ENCODE data around the gene EIF4E3.

EIF4E3 gene

GRCh38 chr3:71649757-71650156 lies 75.4 kb downstream of the EIF4E3 start:
- Histone ChIP-seq H3K27me3 (ENCODE audit: low read length) (no peaks in the 10 kb centered on the region), H3K9me2 (replicated peaks; ENCODE audit: insufficient read depth, low read length) (no peaks in the 10 kb centered on the region), H2AFZ (ENCODE audit: low read depth, low read length, severe bottlenecking) (no peak overlapping the region), H3K9ac (ENCODE audit: low read length) (no peak overlapping the region), H3K9me3 (ENCODE audit: insufficient read depth, low read length) (no peaks in the 10 kb centered on the region), H3K27ac (ENCODE audit: low read depth, low read length) (no peak overlapping the region), H3K36me3 (ENCODE audit: low read length) (no peaks in the 10 kb centered on the region), H3F3A (ENCODE audit: insufficient read depth) (no peaks in the 10 kb centered on the region), H3K79me2 (ENCODE audit: insufficient read depth, low read length) (no peaks in the 10 kb centered on the region), H4K20me1 (ENCODE audit: low read depth, low read length) (no peaks in the 10 kb centered on the region), H3K4me2 (ENCODE audit: low read depth, low read length, poor library complexity, severe bottlenecking) (no peak overlapping the region), H3K4me3 (ENCODE audit: insufficient read depth, low read length, poor library complexity, severe bottlenecking) (no peak overlapping the region)
- no peak for TF ChIP-seq CTCF (IDR thresholded peaks at IDR 0.05; ENCODE audit: insufficient read depth, low read length, poor library complexity, severe bottlenecking)
- no peak for TF ChIP-seq EZH2phosphoT487 (conservative IDR thresholded peaks at IDR 0.05; ENCODE audit: low read length)

GRCh38 chr3:71647751-71648150 lies 77.5 kb downstream of the EIF4E3 start:
- H3K27me3 ChIP-seq (ENCODE audit: low read length), result no peaks in the 10 kb centered on the region
- TF ChIP-seq CTCF (IDR thresholded peaks at IDR 0.05; ENCODE audit: insufficient read depth, low read length, poor library complexity, severe bottlenecking) (no peak), EZH2phosphoT487 (conservative IDR thresholded peaks at IDR 0.05; ENCODE audit: low read length) (no peak)
- H3K9me3 ChIP-seq (ENCODE audit: insufficient read depth, low read length), result no peaks in the 10 kb centered on the region
- H2AFZ ChIP-seq (ENCODE audit: low read depth, low read length, severe bottlenecking), result no peak overlapping the region
- H3K4me3 ChIP-seq (ENCODE audit: insufficient read depth, low read length, poor library complexity, severe bottlenecking), result no peak overlapping the region
- H3K4me2 ChIP-seq (ENCODE audit: low read depth, low read length, poor library complexity, severe bottlenecking), result no peak overlapping the region
- no peaks in the 10 kb centered on the region for H3K79me2 ChIP-seq (ENCODE audit: insufficient read depth, low read length)
- H4K20me1 ChIP-seq (ENCODE audit: low read depth, low read length), result no peaks in the 10 kb centered on the region
- H3K27ac ChIP-seq (ENCODE audit: low read depth, low read length), result no peak overlapping the region
- H3K9ac ChIP-seq (ENCODE audit: low read length), result no peak overlapping the region
- no peaks in the 10 kb centered on the region for H3F3A ChIP-seq (ENCODE audit: insufficient read depth)
- no peaks in the 10 kb centered on the region for H3K9me2 ChIP-seq (replicated peaks; ENCODE audit: insufficient read depth, low read length)
- H3K36me3 ChIP-seq (ENCODE audit: low read length), result no peaks in the 10 kb centered on the region

- no peak overlapping the region for H3K4me3 ChIP-seq (ENCODE audit: insufficient read depth, low read length, poor library complexity, severe bottlenecking)
- H2AFZ ChIP-seq (ENCODE audit: low read depth, low read length, severe bottlenecking), result no peak overlapping the region
- no peaks in the 10 kb centered on the region for H3K27me3 ChIP-seq (ENCODE audit: low read length)
- no peak overlapping the region for H3K4me2 ChIP-seq (ENCODE audit: low read depth, low read length, poor library complexity, severe bottlenecking)
- no peaks in the 10 kb centered on the region for H3K36me3 ChIP-seq (ENCODE audit: low read length)
- H3K9me2 ChIP-seq (replicated peaks; ENCODE audit: insufficient read depth, low read length), result no peaks in the 10 kb centered on the region
- H3K9ac ChIP-seq (ENCODE audit: low read length), result no peak overlapping the region
- no peaks in the 10 kb centered on the region for H3K9me3 ChIP-seq (ENCODE audit: insufficient read depth, low read length)
- H3F3A ChIP-seq (ENCODE audit: insufficient read depth), result no peaks in the 10 kb centered on the region
- H3K27ac ChIP-seq (ENCODE audit: low read depth, low read length), result no peak overlapping the region
- no peaks in the 10 kb centered on the region for H4K20me1 ChIP-seq (ENCODE audit: low read depth, low read length)
- TF ChIP-seq EZH2phosphoT487 (conservative IDR thresholded peaks at IDR 0.05; ENCODE audit: low read length) (no peak), CTCF (IDR thresholded peaks at IDR 0.05; ENCODE audit: insufficient read depth, low read length, poor library complexity, severe bottlenecking) (no peak)
- H3K79me2 ChIP-seq (ENCODE audit: insufficient read depth, low read length), result no peaks in the 10 kb centered on the region
Measured at GRCh38 chr3:71646971-71647370, 78.2 kb downstream of the EIF4E3 start.
